Measurements from ENCODE around the gene IDH3A. TPM values are rescaled to one million over a fixed set of nuclear protein-coding genes. Genes with fewer than 3 reads are reported as not detected.

The IDH3A gene
- total and polyA plus RNA-seq, 9 donors = 25.3 to 50.1 (median 35.5) TPM

- Histone ChIP-seq H3K4me1 (ENCODE audit: control insufficient read depth, insufficient read depth, low read length) (peaks cover 18% of the 10 kb centered on the region), H3K27ac (ENCODE audit: low read length) (no peak overlapping the region)
- WGBS (ENCODE audit: insufficient coverage) = 90% methylated on average over 12 of the region's 16 CpGs
Observed at GRCh38 chr15:78105476-78106241, 43.5 kb upstream of the IDH3A start.

GRCh38 chr15:78107471-78107870, 41.7 kb upstream of the IDH3A start:
- no peak for DNase-seq
- H3K27me3 ChIP-seq (ENCODE audit: control insufficient read depth, insufficient read depth, low read length) = no peaks in the 10 kb centered on the region
- H3K4me1 ChIP-seq (ENCODE audit: control insufficient read depth, insufficient read depth, low read length) = peaks cover 18% of the 10 kb centered on the region
- no peak overlapping the region for H3K27ac ChIP-seq (ENCODE audit: low read length)
- WGBS (ENCODE audit: insufficient coverage) = 98% methylated on average over 7 of the region's 8 CpGs
- H3K36me3 ChIP-seq (ENCODE audit: control insufficient read depth, insufficient read depth, low read length) = no peaks in the 10 kb centered on the region
- H3K4me3 ChIP-seq (ENCODE audit: low read length) = no peak overlapping the region
- H3K9me3 ChIP-seq (replicated peaks; ENCODE audit: control insufficient read depth, low read depth, low read length) = no peaks in the 10 kb centered on the region

More at GRCh38 chr15:78105476-78106241, 43.5 kb upstream of the IDH3A start:
- no peak overlapping the region for H3K4me3 ChIP-seq (ENCODE audit: low read length)
- no peak for DNase-seq
- H3K36me3 ChIP-seq (ENCODE audit: control insufficient read depth, insufficient read depth, low read length) = no peaks in the 10 kb centered on the region
- no peaks in the 10 kb centered on the region for H3K9me3 ChIP-seq (replicated peaks; ENCODE audit: control insufficient read depth, low read depth, low read length)
- no peaks in the 10 kb centered on the region for H3K27me3 ChIP-seq (ENCODE audit: control insufficient read depth, insufficient read depth, low read length)

DNA sequence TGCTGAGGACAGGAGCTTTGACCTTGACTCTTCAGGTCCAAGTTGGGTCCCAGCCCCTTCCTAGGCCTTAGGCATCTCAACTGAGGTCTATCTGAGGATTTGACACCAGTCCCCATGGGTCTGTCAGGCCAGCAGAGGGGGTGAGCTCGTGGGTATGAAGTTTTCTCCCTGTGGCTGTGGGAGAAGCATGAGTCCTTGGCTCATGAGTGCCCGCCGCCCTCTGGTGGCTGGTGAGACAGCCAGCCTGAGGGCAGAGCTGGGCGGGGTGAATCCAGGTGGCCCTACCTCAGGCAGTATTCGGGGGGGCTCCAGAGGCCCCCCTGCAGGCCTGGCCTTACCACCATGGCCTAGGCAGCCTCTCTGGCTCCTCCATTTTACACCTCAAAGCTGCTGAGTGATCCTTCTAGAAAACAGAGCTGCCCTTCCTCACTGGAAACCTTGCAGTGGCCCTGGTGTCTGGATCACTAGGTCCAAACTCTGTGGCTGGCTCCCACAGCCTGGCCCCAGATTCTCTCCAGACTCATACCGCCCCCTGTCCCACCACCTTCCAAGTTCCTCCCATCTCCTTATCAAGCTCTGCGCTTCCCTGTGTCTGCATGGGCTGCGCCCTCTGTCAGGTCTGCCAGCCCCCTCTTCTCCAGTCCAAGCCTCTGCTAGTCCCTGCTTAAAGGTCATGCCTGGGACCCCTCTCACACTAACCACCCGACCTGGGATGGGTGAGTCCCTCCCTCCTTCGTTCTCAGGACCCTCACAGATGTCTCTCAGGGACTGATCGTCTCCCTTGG, 40.7 kb upstream of the IDH3A start:
- peaks cover 10% of the 10 kb centered on the region for H3K4me1 ChIP-seq (ENCODE audit: control insufficient read depth, insufficient read depth, low read length)
- whole genome bisulfite sequencing (ENCODE audit: insufficient coverage) = 43% methylated on average over 11 of the region's 11 CpGs
- H3K36me3 ChIP-seq (ENCODE audit: control insufficient read depth, insufficient read depth, low read length) = no peaks in the 10 kb centered on the region
- DNase-seq = peak; percentile 85
- no peaks in the 10 kb centered on the region for H3K9me3 ChIP-seq (replicated peaks; ENCODE audit: control insufficient read depth, low read depth, low read length)
- H3K27ac ChIP-seq (ENCODE audit: low read length) = no peak overlapping the region
- H3K4me3 ChIP-seq (ENCODE audit: low read length) = no peak overlapping the region
- H3K27me3 ChIP-seq (ENCODE audit: control insufficient read depth, insufficient read depth, low read length) = no peaks in the 10 kb centered on the region

DNA sequence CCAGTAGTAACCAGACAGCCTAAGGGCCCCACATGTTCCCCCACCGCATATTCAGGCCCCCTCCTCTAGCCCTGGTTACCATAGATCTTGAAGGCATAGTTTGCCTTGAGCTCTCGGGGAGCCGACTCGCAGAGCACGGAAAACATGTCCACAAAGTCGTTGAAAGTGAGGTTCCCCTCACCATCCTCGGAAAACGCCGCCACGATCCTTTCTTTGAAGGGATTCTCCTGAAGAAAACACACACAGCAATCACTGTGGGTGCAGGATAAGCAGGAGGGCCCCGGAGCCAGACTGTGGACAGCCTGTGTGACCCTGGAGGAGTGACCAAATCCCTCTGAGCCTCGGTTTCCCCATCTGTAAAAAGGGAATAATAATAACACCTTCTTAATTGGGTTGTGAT, 40.0 kb upstream of the IDH3A start:
- peaks cover 4% of the 10 kb centered on the region for H3K4me1 ChIP-seq (ENCODE audit: control insufficient read depth, insufficient read depth, low read length)
- no peak overlapping the region for H3K27ac ChIP-seq (ENCODE audit: low read length)
- no peak for DNase-seq
- WGBS (ENCODE audit: insufficient coverage) = 92% methylated on average over 9 of the region's 12 CpGs
- no peak overlapping the region for H3K4me3 ChIP-seq (ENCODE audit: low read length)
- no peaks in the 10 kb centered on the region for H3K36me3 ChIP-seq (ENCODE audit: control insufficient read depth, insufficient read depth, low read length)
- H3K9me3 ChIP-seq (replicated peaks; ENCODE audit: control insufficient read depth, low read depth, low read length) = no peaks in the 10 kb centered on the region
- H3K27me3 ChIP-seq (ENCODE audit: control insufficient read depth, insufficient read depth, low read length) = no peaks in the 10 kb centered on the region

- H3K27ac ChIP-seq (ENCODE audit: low read length) = no peak overlapping the region
- 82% methylated on average over 6 of the region's 6 CpGs for WGBS (ENCODE audit: insufficient coverage)
Observed at GRCh38 chr15:78110096-78110495, 39.1 kb upstream of the IDH3A start.

DNA sequence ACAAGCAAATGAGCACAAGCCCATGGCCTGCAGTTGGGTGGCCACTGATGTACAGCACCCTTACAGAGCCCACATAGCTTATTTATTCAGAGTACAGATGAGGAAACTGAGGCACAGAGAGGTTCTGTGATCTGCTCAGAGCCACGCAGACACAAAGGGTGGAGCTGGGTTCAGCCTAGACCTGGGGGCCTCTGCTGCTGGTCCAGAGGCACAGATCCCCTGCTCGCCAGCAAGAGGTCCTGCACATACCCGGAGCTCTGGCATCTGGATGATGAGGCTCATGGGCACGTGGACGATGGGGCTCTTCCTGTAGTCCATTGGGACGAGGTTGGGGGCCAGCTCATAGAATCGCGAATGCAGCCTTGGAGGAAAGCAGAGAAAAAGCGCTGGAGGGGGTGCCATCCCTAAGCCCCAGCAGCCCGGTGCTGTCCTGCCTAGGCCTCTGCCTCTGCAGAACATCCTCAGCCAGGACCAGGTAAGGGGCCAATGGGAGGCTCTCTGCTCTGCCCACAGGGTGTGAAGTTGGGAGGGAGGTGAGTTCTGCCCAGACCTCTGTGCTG, 38.2 kb upstream of the IDH3A start:
- no peaks in the 10 kb centered on the region for H3K36me3 ChIP-seq (ENCODE audit: control insufficient read depth, insufficient read depth, low read length)
- WGBS (ENCODE audit: insufficient coverage) = 86% methylated on average over 9 of the region's 10 CpGs

More at GRCh38 chr15:78110096-78110495, 39.1 kb upstream of the IDH3A start:
- Histone ChIP-seq H3K4me3 (ENCODE audit: low read length) (no peak overlapping the region), H3K9me3 (replicated peaks; ENCODE audit: control insufficient read depth, low read depth, low read length) (no peaks in the 10 kb centered on the region), H3K27me3 (ENCODE audit: control insufficient read depth, insufficient read depth, low read length) (no peaks in the 10 kb centered on the region), H3K36me3 (ENCODE audit: control insufficient read depth, insufficient read depth, low read length) (no peaks in the 10 kb centered on the region), H3K4me1 (ENCODE audit: control insufficient read depth, insufficient read depth, low read length) (peaks cover 2% of the 10 kb centered on the region)
- DNase-seq = no peak

GRCh38 chr15:78111788-78112187, 37.4 kb upstream of the IDH3A start:
- Histone ChIP-seq H3K4me3 (ENCODE audit: low read length) (no peak overlapping the region), H3K4me1 (ENCODE audit: control insufficient read depth, insufficient read depth, low read length) (peaks cover 2% of the 10 kb centered on the region), H3K27ac (ENCODE audit: low read length) (no peak overlapping the region), H3K36me3 (ENCODE audit: control insufficient read depth, insufficient read depth, low read length) (no peaks in the 10 kb centered on the region), H3K9me3 (replicated peaks; ENCODE audit: control insufficient read depth, low read depth, low read length) (no peaks in the 10 kb centered on the region), H3K27me3 (ENCODE audit: control insufficient read depth, insufficient read depth, low read length) (no peaks in the 10 kb centered on the region)
- WGBS (ENCODE audit: insufficient coverage) = 85% methylated on average over 2 of the region's 3 CpGs
- no peak for DNase-seq

More for the DNA sequence above, 38.2 kb upstream of the IDH3A start:
- peaks cover 2% of the 10 kb centered on the region for H3K4me1 ChIP-seq (ENCODE audit: control insufficient read depth, insufficient read depth, low read length)
- H3K9me3 ChIP-seq (replicated peaks; ENCODE audit: control insufficient read depth, low read depth, low read length) = no peaks in the 10 kb centered on the region
- H3K27ac ChIP-seq (ENCODE audit: low read length) = no peak overlapping the region
- H3K27me3 ChIP-seq (ENCODE audit: control insufficient read depth, insufficient read depth, low read length) = no peaks in the 10 kb centered on the region
- DNase-seq = no peak
- no peak overlapping the region for H3K4me3 ChIP-seq (ENCODE audit: low read length)

DNA sequence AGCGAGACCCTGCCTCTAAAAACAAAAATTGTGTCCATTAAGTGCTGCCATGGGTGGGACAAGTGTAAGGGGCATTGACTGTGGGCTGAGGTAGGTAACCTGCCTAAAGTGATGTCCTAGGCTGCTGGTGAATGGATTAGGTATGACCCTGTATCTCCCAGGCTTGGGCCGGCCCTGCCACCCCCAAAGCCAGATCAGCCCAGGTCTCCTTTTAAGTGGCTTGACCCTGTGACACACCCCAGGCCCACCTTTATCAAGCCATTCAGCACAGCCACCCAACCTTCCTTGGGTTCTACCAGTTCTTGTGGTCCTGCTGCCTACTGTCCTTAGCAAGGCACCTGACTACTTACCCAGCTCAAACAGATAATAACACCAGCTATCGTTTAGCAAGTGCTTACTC, 36.6 kb upstream of the IDH3A start:
- no peak for DNase-seq
- no peaks in the 10 kb centered on the region for H3K9me3 ChIP-seq (replicated peaks; ENCODE audit: control insufficient read depth, low read depth, low read length)
- no peak overlapping the region for H3K27ac ChIP-seq (ENCODE audit: low read length)
- peaks cover 2% of the 10 kb centered on the region for H3K4me1 ChIP-seq (ENCODE audit: control insufficient read depth, insufficient read depth, low read length)
- H3K4me3 ChIP-seq (ENCODE audit: low read length) = no peak overlapping the region
- H3K36me3 ChIP-seq (ENCODE audit: control insufficient read depth, insufficient read depth, low read length) = no peaks in the 10 kb centered on the region
- no peaks in the 10 kb centered on the region for H3K27me3 ChIP-seq (ENCODE audit: control insufficient read depth, insufficient read depth, low read length)
- 83% methylated on average over 2 of the region's 3 CpGs for WGBS (ENCODE audit: insufficient coverage)

DNA sequence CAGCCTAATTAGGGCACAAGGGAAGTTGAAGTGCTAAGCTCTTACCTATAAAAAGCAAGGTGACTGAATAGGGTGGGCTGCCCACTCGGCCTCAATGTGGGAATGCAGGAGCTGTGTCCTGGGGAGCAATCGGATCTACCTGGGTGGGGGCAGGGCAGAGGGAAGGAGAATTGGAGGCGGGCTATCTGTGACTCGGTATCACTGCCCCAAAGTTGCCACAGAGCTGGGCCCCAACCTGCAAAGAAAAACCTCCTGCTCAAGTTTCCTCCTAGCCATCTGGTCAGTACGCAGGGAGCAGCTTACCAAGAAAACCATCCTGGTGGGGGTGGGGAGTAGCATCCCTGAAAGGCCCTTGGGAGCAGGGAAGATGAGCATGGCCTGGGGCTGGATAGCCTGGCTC, 28.6 kb upstream of the IDH3A start:
- H3K9me3 ChIP-seq (replicated peaks; ENCODE audit: control insufficient read depth, low read depth, low read length) = no peaks in the 10 kb centered on the region
- H3K27me3 ChIP-seq (ENCODE audit: control insufficient read depth, insufficient read depth, low read length) = no peaks in the 10 kb centered on the region
- H3K4me3 ChIP-seq (ENCODE audit: low read length) = no peak overlapping the region
- H3K4me1 ChIP-seq (ENCODE audit: control insufficient read depth, insufficient read depth, low read length) = no peaks in the 10 kb centered on the region
- WGBS (ENCODE audit: insufficient coverage) = 55% methylated on average over 2 of the region's 5 CpGs
- H3K36me3 ChIP-seq (ENCODE audit: control insufficient read depth, insufficient read depth, low read length) = no peaks in the 10 kb centered on the region
- no peak overlapping the region for H3K27ac ChIP-seq (ENCODE audit: low read length)
- DNase-seq = no peak

DNA sequence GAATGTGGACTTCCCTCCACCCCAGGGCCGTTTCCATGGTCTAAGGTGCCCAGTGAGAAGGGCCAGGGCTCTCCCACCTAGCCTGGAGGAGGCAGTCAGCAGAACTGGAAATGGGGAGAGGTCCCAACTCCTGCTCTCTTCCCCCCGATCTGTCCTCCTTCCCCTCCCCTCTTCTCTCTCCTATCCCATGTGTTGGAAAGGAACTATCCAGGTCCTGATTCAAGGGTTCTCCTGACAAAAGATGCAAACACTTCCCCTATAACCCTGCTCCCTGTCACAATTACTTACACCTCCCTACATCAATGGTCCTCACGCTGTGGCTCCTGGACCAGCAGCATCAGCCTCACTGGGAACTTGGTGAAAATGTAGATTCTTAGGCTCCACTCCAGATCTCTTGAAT, 23.9 kb upstream of the IDH3A start:
- Histone ChIP-seq H3K4me3 (ENCODE audit: low read length) (no peak overlapping the region), H3K27ac (ENCODE audit: low read length) (no peak overlapping the region), H3K36me3 (ENCODE audit: control insufficient read depth, insufficient read depth, low read length) (no peaks in the 10 kb centered on the region), H3K4me1 (ENCODE audit: control insufficient read depth, insufficient read depth, low read length) (peaks cover 8% of the 10 kb centered on the region), H3K27me3 (ENCODE audit: control insufficient read depth, insufficient read depth, low read length) (no peaks in the 10 kb centered on the region), H3K9me3 (replicated peaks; ENCODE audit: control insufficient read depth, low read depth, low read length) (no peaks in the 10 kb centered on the region)
- no CpG with 5 or more reads among the region's 3 CpGs for WGBS (ENCODE audit: insufficient coverage)
- no peak for DNase-seq

Measured in muscle of leg (tissue), 11 donors.